ENCODE data around the gene SLIT3.

DNA sequence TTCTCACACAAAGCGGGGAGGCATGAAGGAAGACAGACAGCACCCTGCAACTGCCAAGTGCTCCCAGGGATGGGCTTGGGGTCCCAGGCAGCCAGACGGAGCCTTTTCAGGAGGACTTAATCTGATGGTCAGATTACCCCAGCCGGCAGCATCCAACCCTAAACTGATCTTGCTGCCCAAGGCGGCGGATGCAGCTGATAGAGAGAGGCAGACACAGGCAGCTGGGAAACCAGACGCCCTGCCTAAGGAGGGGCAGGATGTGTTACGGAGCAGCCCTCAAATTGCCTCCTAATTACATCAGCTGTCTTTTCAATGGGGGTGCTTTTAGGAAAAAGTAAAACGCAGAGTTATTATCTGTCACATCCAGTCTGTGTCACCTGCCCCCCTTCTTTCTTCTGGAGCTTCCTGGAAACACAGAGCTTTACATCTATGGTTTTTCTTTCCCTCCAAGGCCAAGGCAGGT, 530.9 kb downstream of the SLIT3 start:
- TF ChIP-seq, protein P1, sequence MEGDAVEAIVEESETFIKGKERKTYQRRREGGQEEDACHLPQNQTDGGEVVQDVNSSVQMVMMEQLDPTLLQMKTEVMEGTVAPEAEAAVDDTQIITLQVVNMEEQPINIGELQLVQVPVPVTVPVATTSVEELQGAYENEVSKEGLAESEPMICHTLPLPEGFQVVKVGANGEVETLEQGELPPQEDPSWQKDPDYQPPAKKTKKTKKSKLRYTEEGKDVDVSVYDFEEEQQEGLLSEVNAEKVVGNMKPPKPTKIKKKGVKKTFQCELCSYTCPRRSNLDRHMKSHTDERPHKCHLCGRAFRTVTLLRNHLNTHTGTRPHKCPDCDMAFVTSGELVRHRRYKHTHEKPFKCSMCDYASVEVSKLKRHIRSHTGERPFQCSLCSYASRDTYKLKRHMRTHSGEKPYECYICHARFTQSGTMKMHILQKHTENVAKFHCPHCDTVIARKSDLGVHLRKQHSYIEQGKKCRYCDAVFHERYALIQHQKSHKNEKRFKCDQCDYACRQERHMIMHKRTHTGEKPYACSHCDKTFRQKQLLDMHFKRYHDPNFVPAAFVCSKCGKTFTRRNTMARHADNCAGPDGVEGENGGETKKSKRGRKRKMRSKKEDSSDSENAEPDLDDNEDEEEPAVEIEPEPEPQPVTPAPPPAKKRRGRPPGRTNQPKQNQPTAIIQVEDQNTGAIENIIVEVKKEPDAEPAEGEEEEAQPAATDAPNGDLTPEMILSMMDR (IDR thresholded peaks at IDR 0.05): no peak
- TF ChIP-seq, protein P2, sequence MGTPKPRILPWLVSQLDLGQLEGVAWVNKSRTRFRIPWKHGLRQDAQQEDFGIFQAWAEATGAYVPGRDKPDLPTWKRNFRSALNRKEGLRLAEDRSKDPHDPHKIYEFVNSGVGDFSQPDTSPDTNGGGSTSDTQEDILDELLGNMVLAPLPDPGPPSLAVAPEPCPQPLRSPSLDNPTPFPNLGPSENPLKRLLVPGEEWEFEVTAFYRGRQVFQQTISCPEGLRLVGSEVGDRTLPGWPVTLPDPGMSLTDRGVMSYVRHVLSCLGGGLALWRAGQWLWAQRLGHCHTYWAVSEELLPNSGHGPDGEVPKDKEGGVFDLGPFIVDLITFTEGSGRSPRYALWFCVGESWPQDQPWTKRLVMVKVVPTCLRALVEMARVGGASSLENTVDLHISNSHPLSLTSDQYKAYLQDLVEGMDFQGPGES (IDR thresholded peaks at IDR 0.05; ENCODE audit: low read depth, low read length): no peak

Data from SK-N-SH (cell line).